PC-9 (cell line): Measurements from ENCODE around the gene KPNA5. TPM values are rescaled to one million over a fixed set of nuclear protein-coding genes. Genes with fewer than 3 reads are reported as not detected.
"Not testable (repeated sequence)": the region's sequence is repeated elsewhere in the genome, so short reads cannot be mapped to it uniquely, and the experiment has no call there.

ENCODE experiments used
- BruUV-seq: library from RNA; stranded (reverse); fragments of 400-500 nt; replicated peaks from 2 replicates; lab custom pipeline; 2021; lab: Mats Ljungman, UMichigan
- CTCF ChIA-PET: fragments of 300-600 bp; sonication (Branson Sonifier 250); formaldehyde crosslinking; loops from one replicate; lab custom pipeline; 2022; ENCODE audit warnings: antibody characterized with exemption; lab: Charles Lee
- POLR2A ChIA-PET: fragments of 300-600 bp; sonication (Branson Sonifier 250); formaldehyde crosslinking; loops from one replicate; lab custom pipeline; 2022; ENCODE audit warnings: antibody characterized with exemption; ENCODE audit not compliant: unreplicated experiment; lab: Charles Lee
- DNase-seq, 2 experiments: peaks; one replicate each; pipeline versions ENCODE4 v3.0.0 to v3.0.0-alpha.2; 2015 to 2022; ENCODE audit warnings: mixed read lengths in 1 of 2
- H2AFZ ChIP-seq: fragments of 200-600 bp; sonication (generic); 2 replicates; pipeline ENCODE4 v1.8.1; 2017; ENCODE audit warnings: antibody characterized with exemption
- H3F3A ChIP-seq: fragments of 200-600 bp; sonication (generic); 2 replicates; pipeline ENCODE4 v1.8.1; 2017; ENCODE audit warnings: antibody characterized with exemption, mild to moderate bottlenecking, low read depth; ENCODE audit not compliant: insufficient read depth
- H3K27ac ChIP-seq: fragments of 200-600 bp; sonication (generic); 2 replicates; pipeline ENCODE4 v1.6.1; 2016; ENCODE audit warnings: mixed run types
- H3K27me3 ChIP-seq: fragments of 200-600 bp; sonication (generic); 2 replicates; pipeline ENCODE4 v1.6.1; 2016; ENCODE audit warnings: low read depth, mixed run types; ENCODE audit not compliant: insufficient read depth
- H3K36me3 ChIP-seq: fragments of 200-600 bp; sonication (generic); 2 replicates; pipeline ENCODE4 v1.6.1; 2016; ENCODE audit warnings: low read depth, mixed run types
- H3K4me1 ChIP-seq: fragments of 200-600 bp; sonication (generic); replicated peaks from 2 replicates; pipeline ENCODE4 v1.6.1; 2016; ENCODE audit warnings: mixed run types; ENCODE audit not compliant: insufficient read depth
- H3K4me2 ChIP-seq: fragments of 200-600 bp; sonication (generic); 2 replicates; pipeline ENCODE4 v1.6.1; 2017; ENCODE audit warnings: mixed run types
- H3K4me3 ChIP-seq: fragments of 200-600 bp; sonication (generic); 2 replicates; pipeline ENCODE4 v1.6.1; 2016; ENCODE audit warnings: mixed run types
- H3K79me2 ChIP-seq: fragments of 200-600 bp; sonication (generic); 2 replicates; pipeline ENCODE4 v1.6.1; 2017; ENCODE audit warnings: low read depth, mixed run types
- H3K9me2 ChIP-seq: fragments of 200-600 bp; sonication (generic); 2 replicates; pipeline ENCODE4 v1.8.1; 2017; ENCODE audit warnings: mild to moderate bottlenecking; ENCODE audit not compliant: insufficient read depth
- H3K9me3 ChIP-seq: fragments of 200-600 bp; sonication (generic); 2 replicates; pipeline ENCODE4 v1.8.1; 2016; ENCODE audit warnings: low read depth; ENCODE audit not compliant: insufficient read depth
- H4K20me1 ChIP-seq: fragments of 200-600 bp; sonication (generic); 2 replicates; pipeline ENCODE4 v1.8.1; 2017; ENCODE audit not compliant: insufficient read depth
- EZH2 ChIP-seq: fragments of 200-600 bp; sonication (generic); IDR thresholded peaks from 2 replicates; pipeline ENCODE4 v1.8.0; 2017; ENCODE audit warnings: antibody characterized with exemption, low read depth
- intact Hi-C: fragments of 100-400 bp; cut with micrococcal nuclease; formaldehyde crosslinking; loops from one replicate; pipeline ENCODE4 v1.10.0; 2022; ENCODE audit not compliant: unreplicated experiment
- total RNA-seq: library from RNA; stranded (reverse); gene quantifications from 2 replicates; pipeline ENCODE4 v1.2.3, GENCODE V29; 2021
- TF ChIP-seq, protein P1 (sequence below): fragments of 200-600 bp; sonication (generic); conservative IDR thresholded peaks from 2 replicates; pipeline ENCODE4 v1.6.1; 2017; ENCODE audit warnings: mixed run types, antibody characterized with exemption, mild to moderate bottlenecking, moderate library complexity

Gene KPNA5
- total RNA-seq, 1 experiment from 2014 or later = 6.6 TPM

DNA sequence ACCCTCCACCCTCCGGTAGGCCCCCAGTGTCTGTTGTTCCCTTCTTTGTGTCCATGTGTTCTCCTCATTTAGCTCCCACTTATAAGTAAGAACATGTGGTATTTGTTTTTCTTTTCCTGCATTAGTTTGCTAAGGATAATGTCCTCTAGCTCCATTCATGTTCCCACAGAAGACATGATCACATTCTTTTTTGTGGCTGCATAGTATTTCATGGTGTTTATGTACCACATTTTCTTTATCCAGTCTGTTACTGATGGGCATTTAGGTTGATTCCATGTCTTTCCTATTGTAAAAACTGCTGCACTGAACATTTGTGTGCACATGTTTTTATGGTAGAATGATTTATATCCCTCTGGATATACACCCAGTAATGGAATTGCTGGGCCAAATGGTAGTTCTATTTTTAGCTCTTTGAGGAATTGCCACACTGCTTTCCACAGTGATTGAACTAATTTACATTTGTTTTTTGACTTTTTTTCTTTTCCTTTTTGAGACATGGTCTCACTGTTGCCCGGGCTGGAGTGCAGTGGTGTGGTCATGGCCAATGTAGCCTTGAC lies 4.5 kb downstream of the KPNA5 start:
- Histone ChIP-seq H3K36me3 (peaks cover 17% of the 10 kb centered on the region; the same call in 1 of the 2 replicates), H4K20me1 (peaks cover 23% of the 10 kb centered on the region), H3K4me3 (no peak overlapping the region), H2AFZ (no peak overlapping the region), H3K9me3 (no peaks in the 10 kb centered on the region), H3K79me2 (peaks cover 78% of the 10 kb centered on the region), H3K9me2 (no peaks in the 10 kb centered on the region), H3K4me1 (peaks cover 8% of the 10 kb centered on the region), H3K27ac (no peak overlapping the region), H3K4me2 (no peak overlapping the region), H3K27me3 (no peaks in the 10 kb centered on the region), H3F3A (peaks cover 15% of the 10 kb centered on the region)
- intact Hi-C loops = no loop called here
- CTCF ChIA-PET = no interaction called here
- TF ChIP-seq EZH2 = no peak
- TF ChIP-seq, protein P1, sequence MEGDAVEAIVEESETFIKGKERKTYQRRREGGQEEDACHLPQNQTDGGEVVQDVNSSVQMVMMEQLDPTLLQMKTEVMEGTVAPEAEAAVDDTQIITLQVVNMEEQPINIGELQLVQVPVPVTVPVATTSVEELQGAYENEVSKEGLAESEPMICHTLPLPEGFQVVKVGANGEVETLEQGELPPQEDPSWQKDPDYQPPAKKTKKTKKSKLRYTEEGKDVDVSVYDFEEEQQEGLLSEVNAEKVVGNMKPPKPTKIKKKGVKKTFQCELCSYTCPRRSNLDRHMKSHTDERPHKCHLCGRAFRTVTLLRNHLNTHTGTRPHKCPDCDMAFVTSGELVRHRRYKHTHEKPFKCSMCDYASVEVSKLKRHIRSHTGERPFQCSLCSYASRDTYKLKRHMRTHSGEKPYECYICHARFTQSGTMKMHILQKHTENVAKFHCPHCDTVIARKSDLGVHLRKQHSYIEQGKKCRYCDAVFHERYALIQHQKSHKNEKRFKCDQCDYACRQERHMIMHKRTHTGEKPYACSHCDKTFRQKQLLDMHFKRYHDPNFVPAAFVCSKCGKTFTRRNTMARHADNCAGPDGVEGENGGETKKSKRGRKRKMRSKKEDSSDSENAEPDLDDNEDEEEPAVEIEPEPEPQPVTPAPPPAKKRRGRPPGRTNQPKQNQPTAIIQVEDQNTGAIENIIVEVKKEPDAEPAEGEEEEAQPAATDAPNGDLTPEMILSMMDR = no peak
- no TSS peak for BruUV-seq
- POLR2A ChIA-PET = interaction anchor here (0.6 kb wide), 1 partner anchor 165 kb away, joined by 4 read pairs; no protein-coding TSS in a partner anchor
- no peak for DNase-seq

DNA sequence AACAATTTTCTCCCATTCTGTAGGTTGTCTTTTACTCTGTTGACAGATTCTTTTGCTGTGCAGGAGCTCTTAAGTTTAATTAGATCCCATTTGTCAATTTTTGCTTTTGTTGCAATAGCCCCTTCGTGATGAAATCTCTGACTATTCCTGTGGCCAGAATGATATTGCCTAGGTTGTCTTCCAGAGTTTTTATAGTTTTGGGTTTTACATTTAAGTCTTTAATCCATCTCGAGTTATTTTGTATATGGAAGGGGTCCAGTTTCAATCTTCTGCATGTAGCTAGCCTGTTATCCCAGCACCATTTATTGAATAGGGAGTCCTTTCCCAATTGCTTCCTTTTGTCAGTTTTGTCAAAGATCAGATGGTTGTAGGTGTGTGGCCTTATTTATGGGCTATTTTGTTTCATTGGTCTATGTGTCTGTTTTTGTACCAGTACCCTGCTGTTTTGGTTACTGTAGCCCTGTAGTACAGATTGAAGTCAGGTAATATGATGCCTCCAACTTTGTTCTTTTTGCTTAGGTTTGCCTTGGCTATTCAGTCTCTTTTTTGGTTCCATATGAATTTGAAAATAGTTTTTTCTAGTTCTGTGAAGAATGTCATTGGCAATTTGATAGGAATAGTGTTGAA lies 5.6 kb downstream of the KPNA5 start:
- H3K4me1 ChIP-seq, H3K27me3 ChIP-seq, H3K4me2 ChIP-seq, intact Hi-C loops, H3K27ac ChIP-seq, H3K4me3 ChIP-seq, BruUV-seq, CTCF ChIA-PET, H3K9me3 ChIP-seq, H3K9me2 ChIP-seq, H2AFZ ChIP-seq, DNase-seq, POLR2A ChIA-PET, H3F3A ChIP-seq: not testable (repeated sequence)
- peaks cover 23% of the 10 kb centered on the region for H4K20me1 ChIP-seq
- H3K79me2 ChIP-seq = peaks cover 78% of the 10 kb centered on the region
- peaks cover 19% of the 10 kb centered on the region for H3K36me3 ChIP-seq

DNA sequence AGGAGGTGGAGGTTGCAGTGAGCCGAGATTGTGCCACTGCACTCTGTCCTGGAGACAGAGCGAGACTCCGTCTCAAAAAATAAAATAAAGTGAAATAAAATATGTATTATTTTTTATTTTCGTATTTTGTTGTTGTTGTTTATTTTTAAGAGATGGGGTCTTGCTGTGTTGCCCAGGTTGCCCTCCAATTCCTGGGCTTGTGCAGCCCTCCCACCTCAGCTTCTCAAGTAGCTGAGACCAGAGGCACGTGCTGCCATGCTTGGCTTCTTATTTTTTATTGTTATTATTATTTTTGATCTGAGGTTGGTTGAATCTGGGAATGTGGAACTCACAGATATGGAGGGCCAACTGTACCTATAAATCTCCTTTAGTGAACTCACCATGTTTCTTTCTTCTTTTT lies 10.1 kb downstream of the KPNA5 start:
- Histone ChIP-seq H3K27me3 (no peaks in the 10 kb centered on the region), H3K27ac (no peak overlapping the region), H4K20me1 (peaks cover 37% of the 10 kb centered on the region), H3K9me2 (no peaks in the 10 kb centered on the region; the same call in 1 of the 2 replicates), H3F3A (no peaks in the 10 kb centered on the region), H2AFZ (no peak overlapping the region), H3K4me2 (no peak overlapping the region), H3K36me3 (peaks cover 19% of the 10 kb centered on the region), H3K4me3 (no peak overlapping the region), H3K4me1 (no peaks in the 10 kb centered on the region), H3K79me2 (peaks cover 41% of the 10 kb centered on the region), H3K9me3 (no peaks in the 10 kb centered on the region)
- intact Hi-C loops = no loop called here
- CTCF ChIA-PET = no interaction called here
- POLR2A ChIA-PET = no interaction called here
- no peak for DNase-seq
- no TSS peak for BruUV-seq
- TF ChIP-seq EZH2 = no peak
- TF ChIP-seq, protein P1 = no peak

DNA sequence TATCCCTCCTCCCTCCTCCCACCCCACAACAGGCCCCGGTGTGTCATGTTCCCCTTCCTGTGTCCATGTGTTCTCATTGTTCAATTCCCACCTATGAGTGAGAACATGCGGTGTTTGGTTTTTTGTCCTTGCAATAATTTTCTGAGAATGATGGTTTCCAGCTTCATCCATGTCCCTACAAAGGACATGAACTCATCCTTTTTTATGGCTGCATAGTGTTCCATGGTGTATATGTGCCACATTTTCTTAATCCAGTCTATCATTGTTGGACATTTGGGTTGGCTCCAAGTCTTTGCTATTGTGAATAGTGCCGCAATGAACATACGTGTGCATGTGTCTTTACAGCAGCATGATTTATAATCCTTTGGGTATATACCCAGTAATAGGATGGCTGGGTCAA lies 11.9 kb downstream of the KPNA5 start:
- POLR2A ChIA-PET, DNase-seq, intact Hi-C loops, H2AFZ ChIP-seq, H3K4me3 ChIP-seq, H3K9me2 ChIP-seq, H3K27ac ChIP-seq, H3K27me3 ChIP-seq, BruUV-seq, H3F3A ChIP-seq, H3K4me2 ChIP-seq, CTCF ChIA-PET, H3K9me3 ChIP-seq, H3K4me1 ChIP-seq: not testable (repeated sequence)
- Histone ChIP-seq H4K20me1 (peaks cover 25% of the 10 kb centered on the region), H3K36me3 (peaks cover 23% of the 10 kb centered on the region), H3K79me2 (peaks cover 29% of the 10 kb centered on the region)

DNA sequence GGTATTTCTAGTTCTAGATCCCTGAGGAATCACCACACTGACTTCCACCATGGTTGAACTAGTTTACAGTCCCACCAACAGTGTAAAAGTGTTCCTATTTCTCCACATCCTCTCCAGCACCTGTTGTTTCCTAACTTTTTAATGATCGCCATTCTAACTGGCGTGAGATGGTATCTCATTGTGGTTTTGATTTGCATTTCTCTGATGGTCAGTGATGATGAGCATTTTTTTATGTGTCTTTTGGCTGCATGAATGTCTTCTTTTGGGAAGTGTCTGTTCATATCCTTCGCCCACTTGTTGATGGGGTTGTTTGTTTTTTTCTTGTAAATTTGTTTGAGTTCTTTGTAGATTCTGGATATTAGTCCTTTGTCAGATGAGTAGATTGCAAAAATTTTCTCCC lies 12.3 kb downstream of the KPNA5 start:
- H3K4me3 ChIP-seq, BruUV-seq, H3K27me3 ChIP-seq, DNase-seq, POLR2A ChIA-PET, H3K9me3 ChIP-seq, H3K4me2 ChIP-seq, H2AFZ ChIP-seq, H3K9me2 ChIP-seq, H3K27ac ChIP-seq, CTCF ChIA-PET, H3F3A ChIP-seq, intact Hi-C loops, H3K4me1 ChIP-seq: not testable (repeated sequence)
- peaks cover 23% of the 10 kb centered on the region for H3K36me3 ChIP-seq
- peaks cover 24% of the 10 kb centered on the region for H4K20me1 ChIP-seq
- peaks cover 25% of the 10 kb centered on the region for H3K79me2 ChIP-seq
